Mesenchymal stem cell (in vitro differentiated cells and primary cell): ENCODE data around the gene GRIK4.
A peak's percentile ranks its signal among the peaks of the same experiment; 100 is the strongest.
"Not testable (repeated sequence)": the region's sequence is repeated elsewhere in the genome, so short reads cannot be mapped to it uniquely, and the experiment has no call there.

Experiments used
- DNase-seq: peaks from one replicate; pipeline ENCODE4 v3.0.0-alpha.2; 2013
- H2AFZ ChIP-seq: one replicate; pipeline ENCODE4 v1.6.1; 2013; ENCODE audit warnings: low read depth, mild to moderate bottlenecking, control low read depth, inconsistent platforms, low read length, moderate library complexity
- H2AK5ac ChIP-seq: 2 replicates; pipeline ENCODE4 v1.6.1; 2013; ENCODE audit warnings: low read length, moderate library complexity, mild to moderate bottlenecking, inconsistent platforms; ENCODE audit not compliant: severe bottlenecking
- H2BK120ac ChIP-seq: one replicate; pipeline ENCODE4 v1.6.1; 2013; ENCODE audit warnings: low read depth, mild to moderate bottlenecking, inconsistent platforms, low read length, moderate library complexity
- H2BK12ac ChIP-seq, 2 experiments: one replicate each; pipeline ENCODE4 v1.6.1; 2013; ENCODE audit warnings: inconsistent platforms in 2 of 2, low read length in 2 of 2, mild to moderate bottlenecking in 2 of 2, moderate library complexity in 2 of 2, control low read depth in 1 of 2
- H2BK15ac ChIP-seq: one replicate; pipeline ENCODE4 v1.6.1; 2013; ENCODE audit warnings: mild to moderate bottlenecking, low read depth, inconsistent platforms; ENCODE audit not compliant: poor library complexity, severe bottlenecking
- H2BK5ac ChIP-seq: 2 replicates; pipeline ENCODE4 v1.6.1; 2013; ENCODE audit warnings: low read depth, mild to moderate bottlenecking, low read length, control low read depth, inconsistent platforms; ENCODE audit not compliant: poor library complexity, severe bottlenecking
- H3K14ac ChIP-seq, 2 experiments: one replicate each; pipeline ENCODE4 v1.6.1; 2013; ENCODE audit warnings: inconsistent platforms in 2 of 2, low read length in 2 of 2, control low read depth in 1 of 2, mild to moderate bottlenecking in 1 of 2, moderate library complexity in 1 of 2
- H3K18ac ChIP-seq, 2 experiments: one replicate each; pipeline ENCODE4 v1.6.1; 2013; ENCODE audit warnings: inconsistent platforms in 2 of 2, low read length in 2 of 2, control low read depth in 1 of 2, low read depth in 1 of 2, mild to moderate bottlenecking in 1 of 2
- H3K23ac ChIP-seq, 2 experiments: one replicate each; pipeline ENCODE4 v1.6.1; 2013; ENCODE audit warnings: inconsistent platforms in 2 of 2, low read length in 2 of 2, mild to moderate bottlenecking in 2 of 2, moderate library complexity in 2 of 2, control low read depth in 1 of 2
- H3K27ac ChIP-seq: 2 replicates; pipeline ENCODE4 v1.5.1; 2013; ENCODE audit warnings: mild to moderate bottlenecking, moderate library complexity, low read length, control low read depth, inconsistent platforms; ENCODE audit not compliant: poor library complexity, severe bottlenecking
- H3K27me3 ChIP-seq, 2 experiments: 2 replicates each; pipeline versions ENCODE4 v1.6.1 to v1.7.0; 2013; ENCODE audit warnings: low read length in 2 of 2, mild to moderate bottlenecking in 2 of 2, moderate library complexity in 2 of 2, control low read depth in 1 of 2, inconsistent platforms in 1 of 2; ENCODE audit not compliant: control insufficient read depth in 1 of 2, insufficient read depth in 1 of 2
- H3K36me3 ChIP-seq, 2 experiments: 2 replicates each; pipeline versions ENCODE4 v1.6.1 to v1.7.0; 2013; ENCODE audit warnings: low read length in 2 of 2, control low read depth in 1 of 2, inconsistent platforms in 1 of 2, low read depth in 1 of 2, mild to moderate bottlenecking in 1 of 2; ENCODE audit not compliant: insufficient read depth in 2 of 2, control insufficient read depth in 1 of 2
- H3K4ac ChIP-seq, 2 experiments: one replicate each; pipeline ENCODE4 v1.6.1; 2013; ENCODE audit warnings: inconsistent platforms in 2 of 2, low read length in 2 of 2, mild to moderate bottlenecking in 2 of 2, moderate library complexity in 2 of 2, control low read depth in 1 of 2, low read depth in 1 of 2
- H3K4me1 ChIP-seq: 2 replicates; pipeline ENCODE4 v1.6.1; 2013; ENCODE audit warnings: low read depth, low read length, control low read depth; ENCODE audit not compliant: control insufficient read depth, insufficient read depth
- H3K4me2 ChIP-seq: 2 replicates; pipeline ENCODE4 v1.6.1; 2013; ENCODE audit warnings: low read length, mild to moderate bottlenecking, inconsistent platforms; ENCODE audit not compliant: poor library complexity, severe bottlenecking
- H3K4me3 ChIP-seq, 2 experiments: 2 replicates each; pipeline versions ENCODE4 v1.5.1 to v1.7.0; 2013; ENCODE audit warnings: low read length in 2 of 2, mild to moderate bottlenecking in 2 of 2, control low read depth in 1 of 2, low read depth in 1 of 2; ENCODE audit not compliant: insufficient read depth in 1 of 2
- H3K79me1 ChIP-seq: replicated peaks from 2 replicates; pipeline ENCODE4 v1.6.1; 2013; ENCODE audit warnings: mild to moderate bottlenecking, control low read depth, low read length, inconsistent platforms; ENCODE audit not compliant: poor library complexity, severe bottlenecking
- H3K9ac ChIP-seq: 2 replicates; pipeline ENCODE4 v1.7.0; 2013; ENCODE audit warnings: mild to moderate bottlenecking, low read length, moderate library complexity
- H3K9me3 ChIP-seq: 2 replicates; pipeline ENCODE4 v1.7.0; 2013; ENCODE audit warnings: mild to moderate bottlenecking, low read length; ENCODE audit not compliant: control insufficient read depth
- H4K8ac ChIP-seq: one replicate; pipeline ENCODE4 v1.6.1; 2013; ENCODE audit warnings: inconsistent platforms, mild to moderate bottlenecking, low read length, moderate library complexity
- H4K91ac ChIP-seq: one replicate; pipeline ENCODE4 v1.6.1; 2013; ENCODE audit warnings: mild to moderate bottlenecking, low read length, inconsistent platforms
- WGBS: methylation state at CpG from one replicate; pipeline ENCODE4 v1.1.7; 2013; ENCODE audit warnings: mixed read lengths; 5-methylcytosine and 5-hydroxymethylcytosine counted together

GRIK4 gene

GRCh38 chr11:120500414-120501071 is 11.0 kb upstream of the GRIK4 start:
- no peak overlapping the region for H2AFZ ChIP-seq
- DNase-seq: no peak

DNA sequence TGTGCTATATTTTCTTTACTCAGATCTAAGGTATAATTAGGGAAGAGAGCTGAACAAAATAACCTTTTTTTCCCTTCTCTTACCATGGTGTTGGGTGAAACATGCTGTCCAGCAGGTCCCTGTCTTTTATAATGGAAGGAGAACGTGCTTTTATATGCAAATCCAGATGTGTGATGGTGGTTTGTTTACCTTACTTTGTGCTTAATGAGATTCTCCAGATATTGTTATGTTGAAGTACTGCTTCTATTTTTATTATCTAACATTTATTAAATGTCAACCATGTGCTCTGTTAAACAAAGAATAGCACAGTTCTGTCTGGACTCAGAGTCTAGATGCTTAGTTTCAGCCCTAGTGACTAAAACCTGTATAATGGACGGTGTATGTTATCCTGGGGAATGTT is 10.1 kb upstream of the GRIK4 start:
- no peak overlapping the region for H3K4me3 ChIP-seq
- no peak overlapping the region for H3K9ac ChIP-seq
- H3K18ac ChIP-seq: no peak overlapping the region
- no peak overlapping the region for H4K91ac ChIP-seq
- no peak overlapping the region for H3K4me2 ChIP-seq
- H2AFZ ChIP-seq: no peak overlapping the region
- H2BK5ac ChIP-seq: no peak overlapping the region
- H3K36me3 ChIP-seq: peaks cover 0 to 9% of the 10 kb centered on the region in 2 experiments
- no peak overlapping the region for H2BK15ac ChIP-seq
- H3K27ac ChIP-seq: peak overlapping the region; percentile 19
- no peak overlapping the region for H2BK120ac ChIP-seq
- no peaks in the 10 kb centered on the region for H3K79me1 ChIP-seq
- H3K4ac ChIP-seq: no peak overlapping the region
- H2AK5ac ChIP-seq: no peak overlapping the region
- no peak overlapping the region for H3K23ac ChIP-seq
- DNase-seq: no peak
- whole genome bisulfite sequencing: no CpG with 5 or more reads among the region's 2 CpGs
- peaks cover 13% of the 10 kb centered on the region for H3K4me1 ChIP-seq
- H3K9me3 ChIP-seq: no peaks in the 10 kb centered on the region
- no peak overlapping the region for H4K8ac ChIP-seq
- peaks cover 0 to 15% of the 10 kb centered on the region in 2 experiments for H3K27me3 ChIP-seq
- no peak overlapping the region for H2BK12ac ChIP-seq
- no peak overlapping the region for H3K14ac ChIP-seq

More at GRCh38 chr11:120500414-120501071, 11.0 kb upstream of the GRIK4 start:
- Histone ChIP-seq H3K79me1 (no peaks in the 10 kb centered on the region), H3K27me3 (peaks cover 0 to 7% of the 10 kb centered on the region in 2 experiments), H3K27ac (no peak overlapping the region), H3K14ac (no peak overlapping the region), H2BK15ac (no peak overlapping the region), H2BK120ac (no peak overlapping the region), H3K23ac (no peak overlapping the region), H3K4me2 (no peak overlapping the region), H4K8ac (no peak overlapping the region), H2BK12ac (no peak overlapping the region), H3K36me3 (peaks cover 0 to 9% of the 10 kb centered on the region in 2 experiments), H2AK5ac (no peak overlapping the region), H3K9ac (peak overlapping the region; percentile 56), H3K4me1 (peaks cover 11% of the 10 kb centered on the region), H3K4ac (no peak overlapping the region), H3K18ac (no peak overlapping the region), H3K4me3 (no peak overlapping the region), H4K91ac (no peak overlapping the region), H2BK5ac (no peak overlapping the region), H3K9me3 (no peaks in the 10 kb centered on the region)
- WGBS: 81% methylated on average over 5 of the region's 14 CpGs

- Histone ChIP-seq H3K14ac (no peak overlapping the region), H3K4me3 (no peak overlapping the region), H2AK5ac (peak overlapping the region; percentile 65), H3K23ac (no peak overlapping the region), H3K9me3 (no peaks in the 10 kb centered on the region), H3K4me2 (peak overlapping the region; percentile 21), H2AFZ (no peak overlapping the region), H3K27me3 (peaks cover 0 to 19% of the 10 kb centered on the region in 2 experiments), H2BK15ac (no peak overlapping the region), H3K79me1 (no peaks in the 10 kb centered on the region), H2BK120ac (no peak overlapping the region), H3K27ac (peak overlapping the region; percentile 71), H3K36me3 (peaks cover 0 to 3% of the 10 kb centered on the region in 2 experiments), H4K91ac (no peak overlapping the region), H3K4ac (no peak overlapping the region), H3K18ac (no peak overlapping the region), H2BK5ac (no peak overlapping the region), H2BK12ac (no peak overlapping the region), H4K8ac (no peak overlapping the region), H3K4me1 (peaks cover 12% of the 10 kb centered on the region), H3K9ac (no peak overlapping the region)
- DNase-seq: no peak
- WGBS: 96% methylated on average over 3 of the region's 5 CpGs
These were observed 9.4 kb upstream of the GRIK4 start for GRCh38 chr11:120501976-120502755.

DNA sequence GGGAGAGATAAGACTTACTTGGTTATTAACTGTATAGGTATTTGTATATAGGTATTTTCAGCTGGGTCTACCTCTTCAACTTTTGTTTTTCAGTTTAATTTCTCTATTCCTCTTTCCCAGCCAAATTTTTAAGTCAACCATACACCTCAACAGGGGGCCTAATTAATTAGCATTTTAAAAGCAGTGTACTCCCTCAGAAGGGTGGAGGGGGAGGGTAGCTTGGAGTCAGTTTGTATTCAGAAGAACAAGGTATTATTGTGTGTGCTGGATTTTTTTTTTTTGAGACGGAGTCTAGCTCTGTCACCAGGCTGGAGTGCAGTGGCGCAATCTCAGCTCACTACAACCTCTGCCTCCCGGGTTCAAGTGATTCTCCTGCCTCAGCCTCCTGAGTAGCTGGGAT is 8.0 kb upstream of the GRIK4 start:
- not testable (repeated sequence) for H3K79me1 ChIP-seq, H2BK5ac ChIP-seq, H3K4me2 ChIP-seq, H4K8ac ChIP-seq, H3K9me3 ChIP-seq, H2AFZ ChIP-seq, H2BK120ac ChIP-seq, H3K9ac ChIP-seq, H4K91ac ChIP-seq, H3K4ac ChIP-seq, H2AK5ac ChIP-seq, H3K36me3 ChIP-seq, H3K23ac ChIP-seq, H2BK15ac ChIP-seq, DNase-seq, H3K18ac ChIP-seq, H3K14ac ChIP-seq, H3K4me3 ChIP-seq, H3K27ac ChIP-seq, H2BK12ac ChIP-seq
- H3K27me3 ChIP-seq: peaks cover 0 to 19% of the 10 kb centered on the region in 2 experiments
- peaks cover 12% of the 10 kb centered on the region for H3K4me1 ChIP-seq
- 71% methylated on average over 3 of the region's 3 CpGs for WGBS
